ENCODE data around the gene TECR.

- TF ChIP-seq CTCF (conservative IDR thresholded peaks at IDR 0.05; ENCODE audit: low read depth, low read length) = peak; percentile 85
- no peak for TF ChIP-seq RFX5 (IDR thresholded peaks at IDR 0.05; ENCODE audit: low read depth, low read length)
- TF ChIP-seq MAFK (IDR thresholded peaks at IDR 0.05; ENCODE audit: low read depth, low read length) = no peak
- no peak for TF ChIP-seq CEBPB (IDR thresholded peaks at IDR 0.05; ENCODE audit: low read depth, low read length)
- TF ChIP-seq POLR2A (IDR thresholded peaks at IDR 0.05; ENCODE audit: low read depth, low read length) = no peak
- TF ChIP-seq CHD1 (IDR thresholded peaks at IDR 0.05; ENCODE audit: low read depth, low read length) = no peak; the same call in 1 of the 2 replicates
- no peak for TF ChIP-seq BHLHE40 (IDR thresholded peaks at IDR 0.05; ENCODE audit: low read depth, low read length)
- TF ChIP-seq MXI1 (IDR thresholded peaks at IDR 0.05; ENCODE audit: borderline replicate concordance, low read depth, low read length) = no peak
- peak; percentile 52 for TF ChIP-seq RCOR1 (IDR thresholded peaks at IDR 0.05; ENCODE audit: insufficient replicate concordance, low read length)
- no peak for TF ChIP-seq ELK1 (IDR thresholded peaks at IDR 0.05; ENCODE audit: borderline replicate concordance, low read depth, low read length)
- TF ChIP-seq USF2 (IDR thresholded peaks at IDR 0.05; ENCODE audit: low read depth, low read length) = no peak
- peak; percentile 61 for TF ChIP-seq RAD21 (IDR thresholded peaks at IDR 0.05; ENCODE audit: low read length)
- TF ChIP-seq FOS (IDR thresholded peaks at IDR 0.05; ENCODE audit: low read depth, low read length) = no peak
- peak; percentile 64 for TF ChIP-seq SMC3 (IDR thresholded peaks at IDR 0.05; ENCODE audit: low read depth, low read length)
These were observed 27.3 kb downstream of the TECR start for GRCh38 chr19:14556662-14557188.

Measured in IMR-90 (cell line).